GM23338 (cell line): Measurements from ENCODE around the gene AVPR2. TPM values are rescaled to one million over a fixed set of nuclear protein-coding genes. Genes with fewer than 3 reads are reported as not detected.

Source experiments
- ATAC-seq: fragments of 200-7000 bp; cut with Tn5 transposase; 3 replicates; pipeline ENCODE4 v1.9.1; 2020
- DNase-seq: peaks from one replicate; pipeline ENCODE4 v3.0.0-alpha.2; 2015; ENCODE audit warnings: low spot score
- H2AFZ ChIP-seq: fragments of 200-600 bp; sonication (generic); 2 replicates; pipeline ENCODE4 v1.8.0; 2016; ENCODE audit warnings: antibody characterized with exemption, mild to moderate bottlenecking, moderate library complexity
- H3F3A ChIP-seq: fragments of 200-600 bp; sonication (generic); replicated peaks from 2 replicates; pipeline ENCODE4 v1.8.0; 2017; ENCODE audit warnings: antibody characterized with exemption, mixed run types, low read depth
- H3K27ac ChIP-seq: fragments of 200-600 bp; sonication (generic); 2 replicates; pipeline ENCODE4 v1.6.1; 2016; ENCODE audit warnings: low read depth
- H3K27me3 ChIP-seq: fragments of 200-600 bp; sonication (generic); 2 replicates; pipeline ENCODE4 v1.8.0; 2016; ENCODE audit warnings: mild to moderate bottlenecking, mixed run types, moderate library complexity; ENCODE audit not compliant: insufficient read depth
- H3K36me3 ChIP-seq: fragments of 200-600 bp; sonication (generic); 2 replicates; pipeline ENCODE4 v1.8.0; 2016; ENCODE audit warnings: mild to moderate bottlenecking; ENCODE audit not compliant: insufficient read depth
- H3K4me1 ChIP-seq: fragments of 200-600 bp; sonication (generic); 2 replicates; pipeline ENCODE4 v1.8.0; 2016; ENCODE audit warnings: mild to moderate bottlenecking, moderate library complexity; ENCODE audit not compliant: insufficient read depth
- H3K4me2 ChIP-seq: fragments of 200-600 bp; sonication (generic); 2 replicates; pipeline ENCODE4 v1.7.1; 2017; ENCODE audit warnings: mixed run types
- H3K4me3 ChIP-seq: fragments of 200-600 bp; sonication (generic); 2 replicates; pipeline ENCODE4 v1.6.1; 2016; ENCODE audit warnings: mixed run types
- H3K79me2 ChIP-seq: fragments of 200-600 bp; sonication (generic); replicated peaks from 2 replicates; pipeline ENCODE4 v1.8.0; 2017; ENCODE audit warnings: mild to moderate bottlenecking; ENCODE audit not compliant: insufficient read depth
- H3K9me2 ChIP-seq: fragments of 200-600 bp; sonication (generic); 2 replicates; pipeline ENCODE4 v1.8.0; 2017; ENCODE audit not compliant: insufficient read depth
- H4K20me1 ChIP-seq: fragments of 200-600 bp; sonication (generic); replicated peaks from 2 replicates; pipeline ENCODE4 v1.8.0; 2017; ENCODE audit warnings: mild to moderate bottlenecking; ENCODE audit not compliant: insufficient read depth
- H3K27ac Mint-ChIP-seq: 2 replicates; pipeline ENCODE4 v1.8.0; 2020; ENCODE audit warnings: inconsistent platforms, mild to moderate bottlenecking, moderate library complexity, mixed read lengths
- H3K27me3 Mint-ChIP-seq: 3 replicates; pipeline ENCODE4 v1.8.0; 2022; ENCODE audit warnings: low read depth, mild to moderate bottlenecking, moderate library complexity, mixed read lengths, inconsistent platforms; ENCODE audit not compliant: insufficient read depth, poor library complexity
- H3K36me3 Mint-ChIP-seq: 3 replicates; pipeline ENCODE4 v1.8.0; 2021; ENCODE audit warnings: low read depth, mild to moderate bottlenecking, inconsistent platforms, moderate library complexity, mixed read lengths
- H3K4me1 Mint-ChIP-seq: 3 replicates; pipeline ENCODE4 v1.8.0; 2020; ENCODE audit warnings: mild to moderate bottlenecking, inconsistent platforms, mixed read lengths
- H3K4me3 Mint-ChIP-seq: 3 replicates; pipeline ENCODE4 v1.8.0; 2021; ENCODE audit warnings: moderate library complexity, mild to moderate bottlenecking, inconsistent platforms, mixed read lengths
- H3K9me3 Mint-ChIP-seq: 3 replicates; pipeline ENCODE4 v1.8.0; 2020; ENCODE audit warnings: moderate library complexity, mild to moderate bottlenecking, inconsistent platforms, mixed read lengths
- CTCF ChIP-seq, 2 experiments: fragments of 200-600 bp in 1 of 2; sonication (generic) in 1 of 2; conservative IDR thresholded peaks; 2 replicates each; pipeline versions ENCODE4 v1.5.1 to v1.6.1; 2016 to 2017; ENCODE audit warnings: antibody characterized with exemption in 2 of 2, low read depth in 2 of 2, mild to moderate bottlenecking in 2 of 2, moderate library complexity in 1 of 2
- ETS1 ChIP-seq: IDR thresholded peaks from 2 replicates; pipeline ENCODE4 v1.6.1; 2016; ENCODE audit warnings: antibody characterized with exemption
- EZH2 ChIP-seq: fragments of 200-600 bp; sonication (generic); IDR thresholded peaks from one replicate; pipeline ENCODE4 v1.8.0; 2017; ENCODE audit warnings: antibody characterized with exemption, mild to moderate bottlenecking, low read depth; ENCODE audit not compliant: unreplicated experiment
- EZH2phosphoT487 ChIP-seq: fragments of 200-600 bp; sonication (generic); IDR thresholded peaks from one replicate; pipeline ENCODE4 v1.8.1; 2018; ENCODE audit warnings: antibody characterized with exemption; ENCODE audit not compliant: unreplicated experiment
- REST ChIP-seq: IDR thresholded peaks from one replicate; pipeline ENCODE4 v1.6.1; 2018; ENCODE audit warnings: antibody characterized with exemption; ENCODE audit not compliant: unreplicated experiment
- polyA plus RNA-seq: library from polyadenylated mRNA; unstranded; fragments of >200 nt; fragmentation: Nextera tagmentation; extraction: Ambion mirVana; gene quantifications from 2 replicates; pipeline ENCODE4 v1.2.1, GENCODE V29; 2016
- total RNA-seq: library from RNA; depleted of rRNA; stranded (reverse); fragments of >200 nt; shearing (Covaris generic); gene quantifications from 2 replicates; pipeline ENCODE4 v1.2.3, GENCODE V29; 2014

AVPR2 gene
- total and polyA plus RNA-seq, 2 experiments from 2014 or later = not detected

GRCh38 chrX:153878969-153879653 is 25.4 kb upstream of the AVPR2 start:
- Histone ChIP-seq H3K36me3 (no peaks in the 10 kb centered on the region), H3K27ac (no peak overlapping the region), H3K79me2 (no peaks in the 10 kb centered on the region), H3F3A (no peaks in the 10 kb centered on the region), H3K27me3 (no peaks in the 10 kb centered on the region), H3K9me2 (no peaks in the 10 kb centered on the region), H3K4me3 (peak overlapping the region; percentile 54), H2AFZ (no peak overlapping the region), H3K4me2 (peak overlapping the region; percentile 80), H3K4me1 (peaks cover 28% of the 10 kb centered on the region; the same call in 1 of the 2 replicates), H4K20me1 (no peaks in the 10 kb centered on the region)
- Mint-ChIP-seq H3K4me1 (peaks cover 58% of the 10 kb centered on the region), H3K4me3 (peak overlapping the region; percentile 66), H3K27ac (peak overlapping the region; percentile 75; the same call in 1 of the 2 replicates), H3K27me3 (peaks cover 17% of the 10 kb centered on the region), H3K9me3 (no peaks in the 10 kb centered on the region; the same call in 2 of the 3 replicates), H3K36me3 (no peaks in the 10 kb centered on the region; the same call in 2 of the 3 replicates)
- no peak for TF ChIP-seq EZH2phosphoT487
- peak in 1 of 2 experiments; percentile 25; a peak in 2 of 4 replicates for TF ChIP-seq CTCF (conservative IDR thresholded peaks at IDR 0.05; ENCODE audit: low read depth in 2 of 2)
- peak; percentile 37 for ATAC-seq
- peak; percentile 66 for DNase-seq

GRCh38 chrX:153879741-153880439 is 24.6 kb upstream of the AVPR2 start:
- Histone ChIP-seq H3K36me3 (no peaks in the 10 kb centered on the region), H3K27ac (no peak overlapping the region), H3K27me3 (no peaks in the 10 kb centered on the region), H3K79me2 (no peaks in the 10 kb centered on the region), H3K9me2 (no peaks in the 10 kb centered on the region), H3F3A (no peaks in the 10 kb centered on the region), H2AFZ (no peak overlapping the region), H4K20me1 (no peaks in the 10 kb centered on the region), H3K4me3 (peak overlapping the region; percentile 54; the same call in 1 of the 2 replicates), H3K4me2 (peak overlapping the region; percentile 80), H3K4me1 (peaks cover 32% of the 10 kb centered on the region; the same call in 1 of the 2 replicates)
- DNase-seq (no peak), ATAC-seq (no peak)
- H3K27ac Mint-ChIP-seq = no peak overlapping the region
- H3K27me3 Mint-ChIP-seq = peaks cover 16% of the 10 kb centered on the region
- H3K4me1 Mint-ChIP-seq = peaks cover 54% of the 10 kb centered on the region
- no peaks in the 10 kb centered on the region; the same call in 2 of the 3 replicates for H3K9me3 Mint-ChIP-seq
- no peaks in the 10 kb centered on the region; the same call in 2 of the 3 replicates for H3K36me3 Mint-ChIP-seq
- peak overlapping the region; percentile 28; the same call in 2 of the 3 replicates for H3K4me3 Mint-ChIP-seq
- TF ChIP-seq ETS1 = no peak
- TF ChIP-seq EZH2phosphoT487 = no peak
- no peak for TF ChIP-seq EZH2
- TF ChIP-seq CTCF (conservative IDR thresholded peaks at IDR 0.05; ENCODE audit: low read depth in 2 of 2) = no peak
- no peak for TF ChIP-seq REST
